Measurements from ENCODE around the gene DCHS2.

DCHS2 gene

GRCh38 chr4:154234576-154234975 lies 257.0 kb downstream of the DCHS2 start:
- Histone ChIP-seq H3K9me3 (ENCODE audit: low read length) (no peaks in the 10 kb centered on the region), H3K9me2 (ENCODE audit: low read depth, low read length) (no peaks in the 10 kb centered on the region), H2AFZ (ENCODE audit: low read length) (no peak overlapping the region), H4K20me1 (ENCODE audit: insufficient read depth, low read length) (no peaks in the 10 kb centered on the region), H3K4me3 (ENCODE audit: low read depth, low read length, poor library complexity, severe bottlenecking) (no peak overlapping the region), H3K27ac (ENCODE audit: low read depth, low read length, poor library complexity, severe bottlenecking) (no peak overlapping the region), H3K4me1 (ENCODE audit: insufficient read depth, low read length, severe bottlenecking) (no peaks in the 10 kb centered on the region), H3K27me3 (ENCODE audit: insufficient read depth, low read length) (no peaks in the 10 kb centered on the region), H3F3A (ENCODE audit: insufficient read depth, low read length) (no peaks in the 10 kb centered on the region), H3K4me2 (ENCODE audit: low read length) (no peak overlapping the region), H3K9ac (ENCODE audit: low read length) (no peak overlapping the region), H3K36me3 (ENCODE audit: insufficient read depth, low read length) (no peaks in the 10 kb centered on the region), H3K79me2 (ENCODE audit: insufficient read depth, low read length) (no peaks in the 10 kb centered on the region)
- no peak for TF ChIP-seq EZH2 (IDR thresholded peaks at IDR 0.05; ENCODE audit: borderline replicate concordance, low read length)
- no peak for TF ChIP-seq CTCF (IDR thresholded peaks at IDR 0.05; ENCODE audit: low read length)

DNA sequence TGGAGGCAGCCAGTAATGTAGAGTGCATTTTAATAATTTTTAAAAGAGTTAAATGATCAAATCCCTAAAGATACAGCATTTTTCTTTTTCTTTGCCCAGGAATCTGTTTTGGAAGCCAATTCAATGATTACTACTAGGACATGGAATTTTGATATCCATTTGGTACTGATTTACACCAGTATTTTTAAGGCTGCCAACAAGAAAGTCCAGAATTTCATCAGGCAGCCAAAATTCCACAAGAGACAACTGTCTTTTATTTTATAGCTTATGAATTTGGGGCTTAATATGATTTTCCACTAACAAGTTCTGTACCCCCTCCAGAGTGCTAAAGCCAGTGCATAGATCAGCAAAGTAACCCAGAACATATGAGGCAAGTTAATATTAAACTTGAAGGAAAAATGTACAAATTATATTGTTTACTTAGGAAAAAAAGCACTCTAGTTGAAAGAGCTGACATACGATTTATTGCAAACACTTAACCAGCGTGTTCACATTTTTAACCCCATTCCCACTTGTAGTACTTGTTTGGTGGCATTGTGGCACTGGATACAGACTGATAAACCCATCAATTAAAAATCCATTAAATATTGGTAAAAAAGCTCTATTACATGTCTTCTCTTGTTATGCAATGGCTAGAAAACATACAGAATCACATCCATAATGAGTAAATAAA lies 259.7 kb downstream of the DCHS2 start:
- Histone ChIP-seq H3K4me2 (ENCODE audit: low read length) (no peak overlapping the region), H3K9me2 (ENCODE audit: low read depth, low read length) (no peaks in the 10 kb centered on the region), H3K27ac (ENCODE audit: low read depth, low read length, poor library complexity, severe bottlenecking) (no peak overlapping the region), H2AFZ (ENCODE audit: low read length) (no peak overlapping the region), H3F3A (ENCODE audit: insufficient read depth, low read length) (no peaks in the 10 kb centered on the region), H3K79me2 (ENCODE audit: insufficient read depth, low read length) (no peaks in the 10 kb centered on the region), H3K4me3 (ENCODE audit: low read depth, low read length, poor library complexity, severe bottlenecking) (no peak overlapping the region), H3K36me3 (ENCODE audit: insufficient read depth, low read length) (no peaks in the 10 kb centered on the region), H3K9me3 (ENCODE audit: low read length) (no peaks in the 10 kb centered on the region), H4K20me1 (ENCODE audit: insufficient read depth, low read length) (no peaks in the 10 kb centered on the region), H3K9ac (ENCODE audit: low read length) (no peak overlapping the region), H3K4me1 (ENCODE audit: insufficient read depth, low read length, severe bottlenecking) (no peaks in the 10 kb centered on the region), H3K27me3 (ENCODE audit: insufficient read depth, low read length) (no peaks in the 10 kb centered on the region)
- no peak for TF ChIP-seq EZH2 (IDR thresholded peaks at IDR 0.05; ENCODE audit: borderline replicate concordance, low read length)
- TF ChIP-seq CTCF (IDR thresholded peaks at IDR 0.05; ENCODE audit: low read length) = no peak

DNA sequence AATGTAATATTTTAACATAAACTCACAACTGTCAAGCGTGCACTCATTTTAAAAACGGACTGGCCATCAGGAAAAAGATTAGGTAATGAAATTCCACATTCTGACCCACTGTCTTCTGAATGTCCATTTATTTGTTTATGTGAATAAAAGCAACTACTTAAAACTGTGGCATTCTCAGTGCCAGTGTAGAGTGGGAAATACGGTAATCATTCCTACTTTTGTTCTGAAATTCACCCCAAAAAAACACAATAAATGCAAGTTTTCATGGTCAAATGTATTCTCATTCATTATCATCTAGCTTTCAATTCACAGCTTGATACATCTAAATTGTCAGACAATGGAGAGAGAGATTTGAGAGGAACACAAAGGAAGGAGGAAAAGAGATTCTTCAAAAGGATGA lies 260.9 kb downstream of the DCHS2 start:
- no peak overlapping the region for H3K4me3 ChIP-seq (ENCODE audit: low read depth, low read length, poor library complexity, severe bottlenecking)
- H3F3A ChIP-seq (ENCODE audit: insufficient read depth, low read length) = no peaks in the 10 kb centered on the region
- no peaks in the 10 kb centered on the region for H3K9me2 ChIP-seq (ENCODE audit: low read depth, low read length)
- H3K9me3 ChIP-seq (ENCODE audit: low read length) = no peaks in the 10 kb centered on the region
- no peaks in the 10 kb centered on the region for H3K79me2 ChIP-seq (ENCODE audit: insufficient read depth, low read length)
- no peak overlapping the region for H3K27ac ChIP-seq (ENCODE audit: low read depth, low read length, poor library complexity, severe bottlenecking)
- no peak overlapping the region for H2AFZ ChIP-seq (ENCODE audit: low read length)
- H3K9ac ChIP-seq (ENCODE audit: low read length) = no peak overlapping the region
- no peak overlapping the region for H3K4me2 ChIP-seq (ENCODE audit: low read length)
- TF ChIP-seq EZH2 (IDR thresholded peaks at IDR 0.05; ENCODE audit: borderline replicate concordance, low read length) = no peak
- no peak for TF ChIP-seq CTCF (IDR thresholded peaks at IDR 0.05; ENCODE audit: low read length)
- H3K36me3 ChIP-seq (ENCODE audit: insufficient read depth, low read length) = no peaks in the 10 kb centered on the region
- no peaks in the 10 kb centered on the region for H4K20me1 ChIP-seq (ENCODE audit: insufficient read depth, low read length)
- no peaks in the 10 kb centered on the region for H3K27me3 ChIP-seq (ENCODE audit: insufficient read depth, low read length)
- H3K4me1 ChIP-seq (ENCODE audit: insufficient read depth, low read length, severe bottlenecking) = no peaks in the 10 kb centered on the region
